GM12878 (cell line): Measurements from ENCODE around the gene CLPTM1L. TPM values are rescaled to one million over a fixed set of nuclear protein-coding genes. Genes with fewer than 3 reads are reported as not detected.

Source experiments
- ATAC-seq: fragments of 200-7000 bp; cut with Tn5 transposase; 3 replicates; pipeline ENCODE4 v1.9.1; 2020; ENCODE audit warnings: mild to moderate bottlenecking, moderate library complexity
- BruUV-seq: library from RNA; stranded (reverse); fragments of 400-500 nt; replicated peaks from 2 replicates; lab custom pipeline; 2021; lab: Mats Ljungman, UMichigan
- CTCF ChIA-PET: fragments of 300-600 bp; sonication (Branson Sonifier 250); formaldehyde crosslinking; extraction: SDS; loops from one replicate; lab custom pipeline; 2021; ENCODE audit warnings: inconsistent platforms; lab: Yijun Ruan, JAX
- POLR2A ChIA-PET: fragments of 350-600 bp; formaldehyde crosslinking; extraction: SDS; loops from one replicate; lab custom pipeline; 2021; ENCODE audit warnings: inconsistent platforms; lab: Charles Lee
- RAD21 ChIA-PET: fragments of 300-600 bp; sonication (Branson Sonifier 250); formaldehyde crosslinking; loops from one replicate; lab custom pipeline; 2023; ENCODE audit warnings: antibody characterized with exemption; ENCODE audit not compliant: unreplicated experiment; lab: Charles Lee
- SMC1A ChIA-PET: fragments of 300-600 bp; sonication (Branson Sonifier 250); formaldehyde crosslinking; loops from one replicate; lab custom pipeline; 2023; ENCODE audit not compliant: unreplicated experiment, uncharacterized antibody; lab: Charles Lee
- DNase-seq: peaks from one replicate; pipeline ENCODE4 v3.0.0-alpha.2; 2011; ENCODE audit warnings: low read depth, low spot score
- FAIRE-seq: peaks from 3 replicates; lab custom pipeline; 2011; peaks lifted over from hg19 to GRCh38; lab: Jason Lieb, UNC
- H2AFZ ChIP-seq: 2 replicates; pipeline ENCODE4 v1.6.0; 2011; ENCODE audit warnings: low read depth, low read length, control low read depth; ENCODE audit not compliant: control insufficient read depth
- H3K27ac ChIP-seq: 2 replicates; pipeline ENCODE4 v1.5.1; 2011; ENCODE audit warnings: control low read depth; ENCODE audit not compliant: control insufficient read depth, insufficient read depth
- H3K27me3 ChIP-seq, 2 experiments: replicated peaks in 1 of 2; 2 replicates each; pipeline versions ENCODE4 v1.6.0 to v1.6.1; 2011; ENCODE audit warnings: low read length in 1 of 2; ENCODE audit not compliant: control insufficient read depth in 2 of 2, insufficient read depth in 2 of 2
- H3K36me3 ChIP-seq, 2 experiments: 2 replicates each; pipeline ENCODE4 v1.5.1; 2011; ENCODE audit warnings: low read length in 1 of 2; ENCODE audit not compliant: control insufficient read depth in 2 of 2, insufficient read depth in 2 of 2
- H3K4me1 ChIP-seq: 2 replicates; pipeline ENCODE4 v1.6.1; 2011; ENCODE audit warnings: mild to moderate bottlenecking, low read length, moderate library complexity, mixed read lengths; ENCODE audit not compliant: control insufficient read depth, insufficient read depth
- H3K4me2 ChIP-seq: 2 replicates; pipeline ENCODE4 v1.6.0; 2011; ENCODE audit warnings: control low read depth; ENCODE audit not compliant: control insufficient read depth, insufficient read depth
- H3K4me3 ChIP-seq: fragments of 200-600 bp; sonication (generic); 2 replicates; pipeline ENCODE4 v1.5.1; 2016
- H3K79me2 ChIP-seq: 2 replicates; pipeline ENCODE4 v1.6.0; 2011; ENCODE audit warnings: low read length; ENCODE audit not compliant: control insufficient read depth, insufficient read depth
- H3K9ac ChIP-seq: 2 replicates; pipeline ENCODE4 v1.8.0; 2011; ENCODE audit warnings: low read length, control low read depth, mixed read lengths; ENCODE audit not compliant: control insufficient read depth, insufficient read depth
- H3K9me3 ChIP-seq: replicated peaks from 3 replicates; pipeline ENCODE4 v1.5.1; 2011; ENCODE audit warnings: mild to moderate bottlenecking, low read length; ENCODE audit not compliant: control insufficient read depth, insufficient read depth
- H4K20me1 ChIP-seq: 2 replicates; pipeline ENCODE4 v1.6.0; 2011; ENCODE audit not compliant: control insufficient read depth, insufficient read depth
- EGR1 ChIP-seq, 2 experiments: IDR thresholded peaks; 1 replicate in 1 of 2; 2 replicates in 1 of 2; pipeline ENCODE4 v1.6.1; 2011 to 2012; ENCODE audit warnings: low read depth in 2 of 2, low read length in 2 of 2, borderline replicate concordance in 1 of 2, mild to moderate bottlenecking in 1 of 2, moderate library complexity in 1 of 2
- FOS ChIP-seq: IDR thresholded peaks from 3 replicates; pipeline ENCODE4 v1.6.1; 2011; ENCODE audit warnings: borderline replicate concordance; ENCODE audit not compliant: insufficient read length; ENCODE audit errors: extremely low read depth
- HDGF ChIP-seq: fragments of 450-650 bp; IDR thresholded peaks from 2 replicates; pipeline ENCODE4 v1.6.1; 2016; ENCODE audit warnings: antibody characterized with exemption
- IRF5 ChIP-seq: fragments of 450-650 bp; IDR thresholded peaks from 2 replicates; pipeline ENCODE4 v1.6.1; 2017; ENCODE audit warnings: borderline replicate concordance
- POLR2A ChIP-seq: IDR thresholded peaks from 2 replicates; pipeline ENCODE4 v1.6.1; 2011; ENCODE audit warnings: low read depth, mild to moderate bottlenecking, low read length
- RFX5 ChIP-seq: IDR thresholded peaks from 2 replicates; pipeline ENCODE4 v1.6.1; 2011; ENCODE audit warnings: low read depth, low read length, improper control_type of control experiment
- SIN3A ChIP-seq: IDR thresholded peaks from 2 replicates; pipeline ENCODE4 v1.6.1; 2012; ENCODE audit warnings: low read depth, low read length, improper control_type of control experiment
- STAT3 ChIP-seq: IDR thresholded peaks from 2 replicates; pipeline ENCODE4 v1.6.1; 2011; ENCODE audit warnings: low read depth, low read length, improper control_type of control experiment
- WGBS: methylation state at CpG from one replicate; pipeline ENCODE4 v1.1.6; 2016; ENCODE audit warnings: low lambda C conversion rate; ENCODE audit not compliant: insufficient replicate concordance, insufficient coverage; ENCODE audit errors: missing lambda C conversion rate; 5-methylcytosine and 5-hydroxymethylcytosine counted together
- in situ Hi-C: fragments of 300-500 bp; cut with MboI; formaldehyde crosslinking; loops from 9 replicates; pipeline ENCODE4 v1.14.3; 2018; ENCODE audit warnings: mixed read lengths
- intact Hi-C: fragments of 100-400 bp; cut with micrococcal nuclease; formaldehyde crosslinking; loops from one replicate; pipeline ENCODE4 v1.14.2; 2022; ENCODE audit not compliant: unreplicated experiment
- polyA plus RNA-seq, 11 experiments: library from polyadenylated mRNA; depleted of rRNA in 4 of 11; unstranded in 6 of 11; stranded (reverse) in 5 of 11; fragments of >200 nt; fragmentation: Nextera tagmentation in 4 of 11; fragmentation: Illumina TruSeq in 1 of 11; extraction: Ambion mirVana in 4 of 11; extraction: Trizol in 1 of 11; gene quantifications; 1 replicate in 1 of 11; 2 replicates in 10 of 11; pipeline versions ENCODE4 v1.2.1 to v1.2.3, GENCODE V29; 2011 to 2016; ENCODE audit warnings: inconsistent platforms in 2 of 11, missing spikeins in 2 of 11, low read depth in 1 of 11
- total RNA-seq, 4 experiments: library from RNA; depleted of rRNA in 3 of 4; stranded (reverse); fragments of >200 nt in 3 of 4; fragmentation: Illumina TruSeq in 1 of 4; extraction: Trizol in 1 of 4; gene quantifications; 2 replicates each; pipeline versions ENCODE4 v1.2.1 to v1.2.3, GENCODE V29; 2013 to 2021
- TF ChIP-seq, protein P1 (sequence below): fragments of 150-350 bp; IDR thresholded peaks from 2 replicates; pipeline ENCODE4 v1.6.1; 2014; ENCODE audit warnings: mild to moderate bottlenecking, low read depth, low read length

The CLPTM1L gene
- total and polyA plus RNA-seq, 10 of the 15 experiments (the other 5 are each of a cell fraction or from before 2014, with no cell fraction given), result 2.9 to 278 (median 135) TPM

DNA sequence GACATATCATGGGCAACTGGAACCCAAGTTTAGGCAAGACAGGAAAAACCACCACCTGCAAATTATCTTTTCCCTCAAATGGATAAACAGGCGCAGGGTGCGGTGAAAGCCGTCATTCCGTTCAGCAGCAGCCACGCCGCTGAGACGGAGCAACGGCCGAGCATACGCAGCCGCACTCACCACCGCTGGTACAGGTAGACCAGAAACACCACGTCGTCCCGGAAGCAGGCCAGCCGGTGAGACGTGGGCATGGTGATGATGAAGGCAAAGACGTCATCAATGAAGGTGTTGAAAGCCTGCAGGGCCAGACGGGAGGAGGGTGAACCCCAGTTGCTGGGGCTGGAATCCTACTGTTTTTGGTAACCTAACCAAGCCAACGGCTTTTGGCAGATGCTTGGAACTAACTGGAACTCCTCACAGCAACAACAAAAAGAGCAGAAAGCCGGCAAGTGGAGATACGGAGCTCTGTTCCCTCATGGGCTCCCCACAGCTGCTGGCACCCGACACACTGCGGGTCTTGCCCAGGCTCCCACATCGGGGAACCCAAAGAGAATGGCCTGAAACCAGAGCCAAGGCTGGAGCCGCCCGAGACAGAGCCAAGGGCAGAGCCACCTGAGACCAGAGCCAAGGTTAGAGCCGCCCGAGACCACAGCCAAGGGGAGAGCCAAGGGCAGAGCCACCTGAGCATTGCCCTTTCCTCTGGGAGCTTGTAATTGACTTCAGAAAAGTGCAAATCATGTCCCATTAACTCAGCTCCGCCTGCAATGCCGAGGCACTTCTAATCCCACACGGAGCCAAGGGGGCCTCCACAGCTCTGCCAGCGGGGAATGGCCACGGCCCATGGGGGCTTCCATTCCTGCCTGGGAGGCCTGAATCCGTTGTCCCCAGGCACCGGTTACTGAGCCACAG, 24.2 kb downstream of the CLPTM1L start:
- H2AFZ ChIP-seq, result no peak overlapping the region
- intact Hi-C loops, result no loop called here
- CTCF ChIA-PET, result no interaction called here
- no peak for FAIRE-seq
- RAD21 ChIA-PET, result no interaction called here
- DNase-seq, result no peak
- no peak overlapping the region for H3K27ac ChIP-seq
- SMC1A ChIA-PET, result no interaction called here
- WGBS, result 97% methylated on average over 36 of the region's 36 CpGs
- H3K79me2 ChIP-seq, result no peaks in the 10 kb centered on the region
- H3K4me2 ChIP-seq, result no peak overlapping the region
- H3K9me3 ChIP-seq, result no peaks in the 10 kb centered on the region
- in situ Hi-C loops, result no loop called here
- H4K20me1 ChIP-seq, result no peaks in the 10 kb centered on the region
- peaks cover 16 to 57% of the 10 kb centered on the region in 2 experiments for H3K36me3 ChIP-seq
- H3K4me3 ChIP-seq, result no peak overlapping the region
- H3K4me1 ChIP-seq, result peaks cover 17% of the 10 kb centered on the region
- H3K27me3 ChIP-seq, result no peaks in the 10 kb centered on the region
- POLR2A ChIA-PET, result interaction anchor here (0.6 kb wide), 1 partner anchor 307 kb away, joined by 3 read pairs; no protein-coding TSS in a partner anchor
- no peak overlapping the region for H3K9ac ChIP-seq
- ATAC-seq, result no peak
- no peak for TF ChIP-seq EGR1 (IDR thresholded peaks at IDR 0.05; ENCODE audit: borderline replicate concordance in 1 of 2, low read depth in 2 of 2, low read length in 2 of 2)
- TF ChIP-seq, all 136 proteins: peak for 0
- no TSS peak for BruUV-seq

- ChIA-PET CTCF (no interaction called here), SMC1A (no interaction called here), POLR2A (no interaction called here), RAD21 (no interaction called here)
- no TSS peak for BruUV-seq
- H3K4me3 ChIP-seq, result no peak overlapping the region
- TF ChIP-seq POLR2A (peak; percentile 23; the same call in 1 of the 2 replicates), SIN3A (no peak), FOS (no peak), STAT3 (no peak), HDGF (no peak), RFX5 (no peak), IRF5 (no peak)
- TF ChIP-seq, protein P1, sequence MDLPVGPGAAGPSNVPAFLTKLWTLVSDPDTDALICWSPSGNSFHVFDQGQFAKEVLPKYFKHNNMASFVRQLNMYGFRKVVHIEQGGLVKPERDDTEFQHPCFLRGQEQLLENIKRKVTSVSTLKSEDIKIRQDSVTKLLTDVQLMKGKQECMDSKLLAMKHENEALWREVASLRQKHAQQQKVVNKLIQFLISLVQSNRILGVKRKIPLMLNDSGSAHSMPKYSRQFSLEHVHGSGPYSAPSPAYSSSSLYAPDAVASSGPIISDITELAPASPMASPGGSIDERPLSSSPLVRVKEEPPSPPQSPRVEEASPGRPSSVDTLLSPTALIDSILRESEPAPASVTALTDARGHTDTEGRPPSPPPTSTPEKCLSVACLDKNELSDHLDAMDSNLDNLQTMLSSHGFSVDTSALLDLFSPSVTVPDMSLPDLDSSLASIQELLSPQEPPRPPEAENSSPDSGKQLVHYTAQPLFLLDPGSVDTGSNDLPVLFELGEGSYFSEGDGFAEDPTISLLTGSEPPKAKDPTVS, result no peak
- intact Hi-C loops, result loop anchor here (10.0 kb wide), 1 partner anchor 475 kb away; the partner anchor contains the start of gene MRPL36
- ATAC-seq (no peak), FAIRE-seq (no peak), DNase-seq (no peak)
- H3K9ac ChIP-seq, result no peak overlapping the region
- no peak overlapping the region for H3K4me2 ChIP-seq
- H2AFZ ChIP-seq, result no peak overlapping the region
- peaks cover 27% of the 10 kb centered on the region for H3K4me1 ChIP-seq
- no peaks in the 10 kb centered on the region for H3K27me3 ChIP-seq
- peaks cover 16 to 49% of the 10 kb centered on the region in 2 experiments for H3K36me3 ChIP-seq
- no peaks in the 10 kb centered on the region for H3K79me2 ChIP-seq
- in situ Hi-C loops, result no loop called here
- 98% methylated on average over 20 of the region's 21 CpGs for WGBS
- no peak overlapping the region for H3K27ac ChIP-seq
- no peaks in the 10 kb centered on the region for H3K9me3 ChIP-seq
- no peaks in the 10 kb centered on the region for H4K20me1 ChIP-seq
These were observed 25.3 kb downstream of the CLPTM1L start for GRCh38 chr5:1319436-1320256.
